HG03469 (cell line): ENCODE measurements around the gene GALT.
A peak's percentile ranks its signal among the peaks of the same experiment; 100 is the strongest.
"Not testable (repeated sequence)": the region's sequence is repeated elsewhere in the genome, so short reads cannot be mapped to it uniquely, and the experiment has no call there.

Experiments used
- ATAC-seq: cut with Tn5 transposase; IDR thresholded peaks from one replicate; pipeline ENCODE4 v1.9.1; 2021; ENCODE audit warnings: mild to moderate bottlenecking, moderate library complexity, moderate number of reproducible peaks; ENCODE audit not compliant: unreplicated experiment

Gene GALT

DNA sequence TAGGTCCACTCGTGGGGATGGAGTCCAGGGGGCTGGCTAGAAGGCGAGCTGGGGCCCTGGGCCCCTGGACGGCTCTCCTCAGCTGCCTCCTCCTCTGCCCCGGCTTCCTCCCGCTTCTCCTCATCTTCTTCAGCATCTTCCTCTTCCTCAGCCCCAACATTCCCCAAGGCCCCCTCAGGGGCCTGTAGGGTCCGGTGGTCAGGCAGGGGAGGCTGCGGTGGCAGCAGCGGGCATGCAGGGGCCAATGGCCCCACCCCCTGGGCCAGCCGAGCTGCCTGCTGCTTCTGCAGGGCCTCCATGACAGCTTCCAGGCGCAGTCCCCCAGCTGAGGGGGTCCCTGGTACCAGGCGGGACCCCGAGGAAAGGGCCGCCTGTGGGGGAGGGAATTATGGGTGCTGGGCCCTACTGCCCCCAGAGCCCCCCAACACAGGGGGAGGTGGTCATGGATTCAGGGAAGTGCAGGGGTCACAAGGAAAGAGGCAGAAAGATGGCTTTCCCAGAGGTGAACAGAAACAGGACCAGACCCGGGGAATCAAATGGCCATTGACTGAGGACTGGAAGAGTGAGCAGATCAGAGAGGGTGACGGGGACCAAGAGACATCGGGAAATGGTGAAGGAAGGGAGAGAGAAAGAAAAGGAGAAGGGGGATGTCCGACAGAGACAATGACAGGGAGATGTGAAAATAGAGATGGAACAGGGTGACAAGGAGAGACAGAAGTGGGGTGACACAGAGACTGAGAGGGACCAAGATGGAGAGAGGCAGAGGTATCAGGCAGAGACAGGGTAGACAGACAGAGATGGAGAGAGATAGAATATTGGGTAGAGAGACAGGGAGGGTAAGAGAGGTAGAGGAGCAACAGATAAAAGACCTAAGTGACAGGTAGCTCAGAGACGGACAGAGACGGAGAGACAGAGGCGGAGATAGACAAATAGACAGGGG, 18.5 kb upstream of the GALT start:
- no peak for ATAC-seq

DNA sequence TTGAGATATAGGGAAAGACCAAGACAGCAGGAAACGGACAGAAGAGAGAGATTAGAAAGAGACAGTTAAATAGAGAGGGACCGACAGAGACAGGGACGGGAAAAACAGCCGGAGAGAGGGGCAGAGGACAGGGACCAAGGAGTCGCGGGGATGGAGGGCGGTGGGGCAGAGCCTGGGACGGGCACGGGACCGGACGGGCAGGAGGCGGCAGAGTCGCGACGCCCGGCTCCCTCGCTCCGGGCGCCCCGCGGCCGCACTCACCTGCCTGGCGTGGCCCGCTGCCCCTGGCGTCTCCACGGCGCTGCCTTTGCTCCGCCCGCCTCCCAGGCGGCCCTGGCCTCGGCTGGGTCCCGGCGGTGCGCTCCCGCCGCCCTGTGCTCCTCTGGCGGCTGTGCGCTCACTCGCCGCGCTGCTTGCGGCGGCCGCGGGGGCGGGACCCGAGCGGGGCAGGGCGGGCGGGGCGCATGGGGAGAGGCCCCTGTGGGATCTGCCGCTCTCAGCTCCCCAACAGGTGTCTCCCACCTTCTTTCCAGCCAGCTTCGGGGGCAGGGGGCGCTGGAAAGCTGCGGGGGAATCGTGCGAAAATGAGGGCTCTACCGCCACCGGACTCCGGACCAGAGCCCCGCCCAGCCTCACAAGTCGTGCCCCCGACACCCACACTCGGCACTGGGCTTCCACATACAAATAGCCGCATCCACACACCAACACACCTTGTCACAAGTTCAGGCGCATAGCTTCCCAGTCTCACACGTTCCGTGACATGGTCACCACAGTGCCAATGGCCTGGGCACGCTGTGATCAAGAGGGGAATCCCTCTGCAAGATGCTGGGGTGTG, 17.6 kb upstream of the GALT start, which contains the start of gene ARID3C:
Gene ARID3C, minus strand, starts transcription at position 411 of the 835 bp plus-strand sequence. CDS start 1,052 bp downstream, outside the sequence.
- ATAC-seq = no peak

DNA sequence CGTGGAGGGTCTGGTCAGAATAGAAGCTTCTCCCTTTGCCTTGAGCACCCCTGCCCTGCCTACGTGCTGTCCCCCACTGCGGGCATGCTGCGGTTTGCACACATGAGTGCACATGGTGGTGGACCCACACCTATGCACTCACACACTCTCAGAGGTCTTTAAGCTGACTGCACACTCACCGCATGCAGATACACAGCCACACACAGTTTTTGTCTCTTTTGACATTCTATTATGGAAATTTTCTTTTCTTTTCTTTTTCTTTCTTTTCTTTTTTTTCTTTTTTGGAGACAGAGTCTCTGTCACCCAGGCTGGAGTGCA, 17.0 kb upstream of the GALT start:
- ATAC-seq = no peak

DNA sequence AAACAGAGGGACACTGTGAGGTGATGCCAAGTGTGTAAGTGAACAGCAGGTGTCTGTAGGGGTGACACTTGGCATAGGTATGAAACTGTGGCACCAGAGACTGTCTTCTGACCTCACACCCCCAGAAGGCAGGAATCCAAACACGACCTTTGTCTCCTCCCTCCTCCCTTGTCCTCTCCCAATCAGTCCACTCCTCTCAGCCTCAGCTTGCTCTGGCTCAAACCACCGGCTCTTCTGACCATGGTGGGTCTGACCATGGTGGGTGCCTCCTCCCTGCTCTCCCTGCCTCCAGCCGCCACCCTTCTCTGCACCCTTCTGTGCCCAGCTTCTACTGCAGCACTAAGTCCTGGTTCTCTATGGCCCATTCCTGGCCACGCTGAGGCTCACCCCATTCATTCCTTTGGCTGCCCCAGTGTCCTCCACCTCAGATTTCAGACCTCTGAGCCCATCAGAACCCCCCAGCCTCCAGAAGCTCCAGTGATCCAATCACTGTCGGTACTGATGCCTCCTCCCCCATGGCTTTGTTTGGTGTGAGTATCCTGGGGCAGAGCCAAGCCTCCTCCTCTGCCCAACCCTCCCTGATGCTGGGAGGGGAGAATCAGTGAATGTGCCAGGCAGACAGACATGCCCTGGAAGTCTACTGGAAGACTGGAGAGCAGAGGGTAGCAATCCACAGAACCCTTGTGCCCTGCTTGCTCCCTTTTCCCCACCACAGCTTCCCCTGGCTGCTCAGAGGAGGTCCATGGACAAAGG, 15.9 kb upstream of the GALT start:
- no peak for ATAC-seq

DNA sequence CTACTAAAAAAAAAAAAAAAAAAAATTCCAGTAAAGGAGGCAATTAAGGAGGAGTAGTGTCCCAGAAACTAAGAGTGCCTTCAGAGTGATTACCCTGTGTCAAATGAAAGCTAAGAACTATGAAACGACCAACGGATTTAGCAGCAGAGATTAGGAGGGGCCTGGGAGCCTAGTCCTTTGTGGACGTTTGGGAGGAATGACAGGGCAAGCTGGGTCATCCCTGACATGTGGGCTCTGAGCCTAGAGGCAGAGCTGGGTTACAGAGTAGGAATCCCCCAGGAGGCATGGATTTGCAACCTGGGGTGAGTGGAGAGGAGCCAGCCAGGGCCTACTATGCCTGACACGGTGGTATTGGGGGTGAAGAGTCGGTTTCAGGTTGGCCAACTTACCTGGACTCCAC, 13.3 kb upstream of the GALT start:
- no peak for ATAC-seq

DNA sequence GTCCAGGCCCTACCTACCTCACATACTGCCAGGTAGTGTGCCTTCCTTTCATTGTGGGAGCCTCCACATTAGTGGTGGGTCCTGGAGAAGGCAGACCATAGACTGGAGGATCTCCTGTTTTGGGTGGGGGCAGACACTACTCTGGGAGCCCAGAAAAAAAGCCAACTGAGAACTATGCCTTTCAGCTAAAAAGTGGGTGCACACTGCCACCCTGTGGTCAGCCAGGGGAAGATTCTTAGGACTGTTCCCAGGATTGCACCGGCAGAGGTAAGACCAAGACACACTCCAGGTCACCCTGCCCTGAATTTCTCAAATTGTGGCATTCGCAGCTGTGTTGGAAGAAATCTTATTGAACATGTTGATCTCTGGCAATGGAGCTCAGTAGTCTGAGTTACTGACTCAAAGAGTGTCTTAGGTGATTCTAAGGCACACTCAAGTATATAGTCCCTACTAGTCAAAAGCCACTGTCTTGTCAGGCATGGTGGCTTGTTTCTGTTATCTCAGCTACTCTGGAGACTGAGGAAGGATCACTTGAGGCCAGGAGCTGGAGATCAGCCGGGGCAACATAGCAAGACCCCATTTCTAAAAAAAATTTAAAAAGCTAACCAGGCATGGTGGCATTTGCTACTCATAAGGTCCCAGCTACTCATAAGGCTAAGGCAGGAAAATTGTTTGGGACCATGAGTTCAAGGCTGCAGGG, 12.5 kb upstream of the GALT start:
- no peak for ATAC-seq

DNA sequence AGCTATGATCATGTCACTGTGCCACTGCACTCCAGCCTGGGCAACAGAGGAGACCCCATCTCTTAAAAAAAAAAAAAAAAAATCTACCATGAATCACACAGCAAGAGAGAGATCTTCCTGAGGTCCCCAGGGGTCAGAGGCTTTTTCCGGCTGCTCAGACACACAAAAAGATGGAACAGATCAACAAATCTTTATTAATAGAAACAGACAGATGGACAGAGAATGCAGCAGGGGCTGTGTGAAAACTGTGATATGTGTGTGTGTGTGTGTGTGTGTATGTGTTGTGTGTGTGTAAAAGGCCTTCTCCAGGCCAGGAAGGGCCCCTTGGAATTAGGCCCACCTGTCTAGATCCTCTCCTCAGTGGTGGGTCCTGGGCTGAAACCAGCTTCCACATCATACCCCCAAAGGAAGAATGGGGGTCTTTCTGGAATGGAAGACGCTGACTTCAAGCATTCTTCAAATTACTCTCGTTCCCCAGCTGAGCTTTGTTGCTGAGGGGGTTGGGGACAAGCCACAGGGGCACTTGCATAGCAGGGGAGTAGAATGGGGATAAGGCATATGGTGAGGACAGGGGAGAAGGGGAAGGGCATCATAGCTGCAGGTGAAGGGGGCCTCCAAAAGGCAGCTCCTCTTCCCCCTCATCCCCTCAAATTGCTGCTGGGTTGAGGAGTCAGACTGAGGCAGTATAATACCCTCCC, 11.8 kb upstream of the GALT start:
- ATAC-seq = no peak

DNA sequence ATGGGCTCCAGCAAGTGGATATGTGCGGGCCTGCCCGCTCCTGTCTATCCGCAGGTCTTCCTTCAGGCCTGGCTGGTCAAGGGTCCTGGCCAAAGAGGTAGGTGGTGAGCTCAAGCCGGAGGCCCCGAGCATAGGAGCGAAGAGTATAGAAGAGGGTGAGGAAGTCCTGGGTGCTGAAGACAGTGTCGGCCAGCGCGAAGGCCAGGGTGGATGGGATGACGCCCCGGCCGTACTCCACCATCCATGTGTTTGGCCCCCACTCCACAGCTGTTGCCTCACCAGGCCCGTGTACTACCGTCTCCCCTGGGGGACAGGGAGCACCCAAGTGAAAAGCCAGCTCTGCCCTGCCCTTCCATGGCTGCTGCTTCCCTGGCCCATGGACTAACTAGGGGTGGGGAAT, 10.9 kb upstream of the GALT start:
- no peak for ATAC-seq

DNA sequence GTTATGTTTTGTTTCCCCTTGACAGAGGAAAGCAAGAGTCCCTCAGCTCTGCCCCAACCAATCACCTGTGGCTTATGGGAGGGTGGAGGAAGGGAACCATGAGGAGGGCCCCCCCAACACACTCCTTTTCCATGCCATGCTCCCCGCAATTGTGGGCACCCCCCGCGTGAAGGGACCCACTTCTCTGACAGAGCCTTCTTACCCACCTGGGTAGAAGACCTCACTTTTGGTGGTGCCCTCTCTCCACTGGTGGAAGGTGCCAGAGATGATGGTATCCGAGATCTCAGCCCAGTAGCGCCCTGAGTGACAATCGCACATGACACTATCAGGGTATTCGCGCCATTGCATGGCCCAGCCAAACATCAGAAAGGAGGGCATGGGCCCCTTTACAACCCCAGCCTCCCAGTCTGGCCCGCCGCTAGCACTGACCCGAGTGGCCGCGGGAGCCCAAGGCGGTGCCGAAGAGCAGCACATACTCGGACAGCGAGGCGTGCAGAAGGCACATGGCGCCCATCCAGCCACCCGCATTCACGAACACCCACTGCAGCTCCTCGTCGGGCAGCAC, 9.6 kb upstream of the GALT start:
- ATAC-seq = peak; percentile 8

DNA sequence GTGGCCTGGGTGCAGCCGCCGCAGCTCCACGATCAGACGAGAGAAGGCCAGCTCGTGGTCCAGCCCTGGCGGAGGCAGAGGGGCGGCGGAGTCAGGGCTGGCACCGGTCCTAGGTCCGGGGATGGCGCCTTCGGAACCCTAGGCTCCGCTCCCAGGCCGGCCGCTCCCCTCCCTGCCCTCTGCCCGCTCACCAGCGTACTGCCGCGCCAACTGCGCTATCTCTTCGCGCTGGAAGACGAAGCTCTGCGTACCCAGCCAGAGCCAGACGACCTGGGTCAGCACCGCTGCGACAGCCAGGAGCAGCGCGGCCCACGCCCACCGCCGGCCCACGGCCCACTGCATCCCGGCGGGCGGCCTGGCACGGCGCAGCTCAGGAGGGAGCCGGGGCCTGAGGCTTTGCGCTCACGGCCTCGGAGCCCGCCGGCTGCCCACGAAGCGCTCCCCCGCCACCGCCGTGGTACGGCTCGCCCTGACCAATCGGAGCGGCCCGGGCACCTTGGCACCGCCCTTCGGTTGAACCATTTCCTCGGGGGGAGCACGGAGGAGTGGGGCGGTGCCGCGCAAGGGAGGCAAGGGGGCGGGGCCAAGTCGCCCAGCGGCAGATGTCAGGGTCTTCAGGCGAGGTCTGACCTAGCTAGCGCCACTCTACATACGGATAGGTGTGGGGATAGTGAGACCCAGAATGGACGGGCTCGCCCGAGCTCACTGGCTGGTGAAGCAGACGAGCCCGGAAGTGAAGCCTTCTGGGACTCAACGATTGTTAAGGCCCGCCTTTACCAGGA, 8.9 kb upstream of the GALT start, which contains the start of gene SIGMAR1:
Gene SIGMAR1, minus strand, starts transcription at position 432 of the 782 bp plus-strand sequence. Its CDS starts 90 bp downstream, at position 342.
- ATAC-seq = peak; percentile 58

DNA sequence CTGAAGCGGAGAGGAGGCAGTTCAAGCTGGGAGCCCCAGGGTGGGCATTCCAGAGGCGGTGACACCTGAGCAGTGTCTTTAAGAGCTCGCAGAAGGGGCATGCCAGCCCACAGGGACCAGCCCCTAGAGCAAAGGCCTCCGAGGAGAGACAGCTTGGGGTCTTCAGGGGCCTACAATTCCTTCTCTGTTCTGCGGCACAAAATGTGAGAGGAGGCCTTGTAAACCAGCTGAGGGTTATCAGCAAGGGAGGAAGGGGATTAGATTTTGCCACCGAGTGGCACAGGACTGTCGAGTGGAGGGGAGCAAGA, 8.4 kb upstream of the GALT start:
- no peak for ATAC-seq

DNA sequence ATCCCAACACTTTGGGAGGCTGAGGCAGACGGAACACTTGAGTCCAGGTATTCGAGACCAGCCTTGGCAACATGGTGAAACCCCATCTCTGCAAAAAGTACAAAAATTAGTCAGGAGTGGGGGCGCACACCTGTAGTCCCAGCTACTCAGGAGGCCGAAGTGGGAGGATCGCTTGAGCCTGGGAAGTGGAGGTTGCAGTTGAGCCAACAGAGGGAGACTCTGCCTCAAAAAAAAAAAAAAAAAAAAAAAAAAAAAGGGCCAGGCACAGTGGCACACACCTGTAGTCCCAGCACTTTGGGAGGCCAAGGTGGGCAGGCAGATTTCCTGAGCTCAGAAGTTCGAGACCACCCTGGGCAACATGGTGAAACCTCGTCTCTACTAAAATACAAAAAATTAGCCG, 7.2 kb upstream of the GALT start:
- not testable (repeated sequence) for ATAC-seq

DNA sequence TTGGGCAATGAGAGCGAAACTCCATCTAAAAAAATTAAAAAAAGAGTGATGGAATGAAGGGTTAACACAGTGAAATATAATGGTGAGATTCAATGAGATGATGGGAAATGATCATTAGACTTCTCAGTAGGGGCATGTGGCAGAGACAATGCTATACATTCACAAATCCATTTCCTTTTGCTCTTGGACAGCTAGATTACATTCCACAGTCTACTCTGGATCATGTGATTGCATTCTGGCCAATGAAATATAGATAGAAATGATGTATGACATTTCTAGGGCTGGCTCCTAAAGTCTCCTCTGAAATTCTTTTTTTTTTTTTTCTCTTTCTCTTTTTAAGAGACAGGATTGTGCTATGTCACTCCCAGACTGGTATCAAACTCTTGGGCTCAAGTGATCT, 3.8 kb upstream of the GALT start:
- no peak for ATAC-seq

DNA sequence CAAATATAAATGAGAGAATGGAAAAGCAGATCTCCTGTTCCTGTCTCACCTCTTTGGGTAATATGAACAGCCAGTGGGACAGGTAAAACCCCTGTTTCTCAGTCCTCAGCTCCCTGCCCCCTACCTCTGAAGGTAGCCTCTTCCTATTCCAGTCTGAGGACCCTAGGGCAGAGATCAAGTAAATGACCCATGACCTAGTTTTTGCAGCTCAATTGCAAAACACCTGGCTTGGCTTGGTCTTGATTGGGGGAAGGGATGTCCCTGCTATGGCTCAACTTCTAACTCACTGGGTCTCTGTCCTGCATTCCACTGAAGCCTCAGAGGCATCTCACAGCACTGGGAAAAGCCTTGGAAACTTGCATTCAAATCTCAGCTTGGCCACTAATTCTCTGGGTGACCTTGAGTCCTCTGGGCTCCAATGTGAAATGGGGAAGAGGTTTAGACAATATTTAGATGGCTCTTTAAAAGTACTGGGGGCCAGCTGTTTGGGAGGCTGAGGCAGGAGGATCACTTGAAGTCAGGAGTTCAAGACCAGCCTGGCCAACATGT, 1.6 kb upstream of the GALT start:
- no peak for ATAC-seq

DNA sequence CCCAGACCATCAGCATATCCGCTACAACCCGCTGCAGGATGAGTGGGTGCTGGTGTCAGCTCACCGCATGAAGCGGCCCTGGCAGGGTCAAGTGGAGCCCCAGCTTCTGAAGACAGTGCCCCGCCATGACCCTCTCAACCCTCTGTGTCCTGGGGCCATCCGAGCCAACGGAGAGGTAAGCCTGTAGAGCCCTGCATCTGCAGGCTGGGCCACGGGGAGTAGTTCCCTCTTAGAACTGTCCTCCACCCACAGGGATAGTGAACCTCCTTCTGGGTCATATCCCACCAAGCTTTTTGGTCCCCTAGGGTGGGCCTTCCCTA, 569 bp downstream of the GALT start:
- ATAC-seq = peak; percentile 18

DNA sequence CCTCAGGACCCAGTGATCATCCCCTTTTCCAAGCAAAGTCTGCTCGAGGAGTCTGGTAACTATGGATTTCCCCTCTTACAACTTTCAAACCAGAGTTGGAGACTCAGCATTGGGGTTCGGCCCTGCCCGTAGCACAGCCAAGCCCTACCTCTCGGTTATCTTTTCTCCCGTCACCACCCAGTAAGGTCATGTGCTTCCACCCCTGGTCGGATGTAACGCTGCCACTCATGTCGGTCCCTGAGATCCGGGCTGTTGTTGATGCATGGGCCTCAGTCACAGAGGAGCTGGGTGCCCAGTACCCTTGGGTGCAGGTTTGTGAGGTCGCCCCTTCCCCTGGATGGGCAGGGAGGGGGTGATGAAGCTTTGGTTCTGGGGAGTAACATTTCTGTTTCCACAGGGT, 1.2 kb downstream of the GALT start:
- no peak for ATAC-seq

DNA sequence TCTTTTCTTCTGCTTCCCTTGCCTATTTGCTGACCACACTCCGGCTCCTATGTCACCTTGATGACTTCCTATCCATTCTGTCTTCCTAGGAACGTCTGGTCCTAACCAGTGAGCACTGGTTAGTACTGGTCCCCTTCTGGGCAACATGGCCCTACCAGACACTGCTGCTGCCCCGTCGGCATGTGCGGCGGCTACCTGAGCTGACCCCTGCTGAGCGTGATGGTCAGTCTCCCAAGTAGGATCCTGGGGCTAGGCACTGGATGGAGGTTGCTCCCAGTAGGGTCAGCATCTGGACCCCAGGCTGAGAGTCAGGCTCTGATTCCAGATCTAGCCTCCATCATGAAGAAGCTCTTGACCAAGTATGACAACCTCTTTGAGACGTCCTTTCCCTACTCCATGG, 2.2 kb downstream of the GALT start:
- no peak for ATAC-seq

DNA sequence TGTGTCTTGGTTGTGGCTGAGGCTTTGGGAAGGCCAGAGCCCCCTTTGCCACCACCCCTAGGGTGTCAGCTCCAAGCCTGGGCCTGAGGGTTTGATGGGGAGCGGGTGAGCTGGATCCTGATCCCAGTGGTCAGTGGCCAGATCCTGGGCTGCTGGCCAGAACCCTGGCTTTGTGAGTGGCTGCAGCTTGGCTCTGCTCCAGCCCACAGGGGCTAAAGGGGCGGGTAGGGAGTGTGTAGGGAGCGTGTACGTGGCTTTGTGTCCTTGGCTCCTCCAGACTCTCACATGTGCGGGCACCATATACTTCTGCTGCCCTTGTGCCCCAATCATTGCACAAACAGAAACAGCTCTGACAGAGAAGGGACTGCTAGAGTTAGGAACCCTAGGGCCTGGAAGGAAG, 4.3 kb downstream of the GALT start:
- no peak for ATAC-seq

DNA sequence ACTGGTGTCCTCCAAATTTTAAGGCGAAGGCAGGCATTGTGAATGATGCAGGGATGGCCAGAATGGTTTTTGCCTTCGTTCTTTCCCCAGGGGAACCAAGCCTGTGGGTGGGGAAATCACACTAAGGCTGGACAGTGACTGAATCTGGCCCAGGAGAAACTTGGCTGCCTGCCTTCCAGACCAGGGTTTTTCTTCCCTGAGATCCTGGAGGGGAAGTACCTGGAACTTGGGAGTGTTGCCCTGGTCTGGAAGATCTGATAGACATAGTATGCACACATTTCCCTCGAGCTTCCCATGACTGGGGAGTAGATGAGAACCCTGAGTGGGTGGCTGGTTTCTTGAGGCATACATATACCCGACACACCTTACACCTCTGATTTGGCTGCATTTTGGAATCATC, 4.8 kb downstream of the GALT start:
- no peak for ATAC-seq
